Endothelial cell of umbilical vein (primary cell): ENCODE results near the gene EMD. TPM values are rescaled to one million over a fixed set of nuclear protein-coding genes. Genes with fewer than 3 reads are reported as not detected.
A peak's percentile ranks its signal among the peaks of the same experiment; 100 is the strongest.

ENCODE experiments used
- BruUV-seq: library from RNA; stranded (reverse); fragments of 400-500 nt; replicated peaks from 2 replicates; lab custom pipeline; 2021; lab: Mats Ljungman, UMichigan
- CTCF ChIA-PET: fragments of 300-600, 350-600 bp; sonication (Branson Sonifier 250); formaldehyde crosslinking; loops from one replicate; lab custom pipeline; 2021; ENCODE audit warnings: antibody characterized with exemption, inconsistent platforms; lab: Charles Lee
- POLR2A ChIA-PET: fragments of 300-600, 350-600 bp; sonication (Branson Sonifier 250); formaldehyde crosslinking; loops from one replicate; lab custom pipeline; 2021; ENCODE audit warnings: antibody characterized with exemption, inconsistent platforms; lab: Charles Lee
- DNase-seq: peaks from one replicate; pipeline ENCODE4 v3.0.0-alpha.2; 2011; ENCODE audit warnings: low read depth, low spot score
- FAIRE-seq: peaks from 2 replicates; lab custom pipeline; 2011; peaks lifted over from hg19 to GRCh38; lab: Jason Lieb, UNC
- H2AFZ ChIP-seq: 2 replicates; pipeline ENCODE4 v1.6.0; 2012; ENCODE audit warnings: low read depth, low read length, control low read depth, inconsistent platforms
- H3K27ac ChIP-seq: 2 replicates; pipeline ENCODE4 v1.5.1; 2011; ENCODE audit warnings: low read depth, mild to moderate bottlenecking, control low read depth, low read length, moderate library complexity; ENCODE audit not compliant: insufficient read depth
- H3K27me3 ChIP-seq, 2 experiments: 2 replicates each; pipeline versions ENCODE4 v1.6.0 to v1.6.1; 2011; ENCODE audit warnings: low read length in 2 of 2, mixed read lengths in 1 of 2; ENCODE audit not compliant: control insufficient read depth in 2 of 2, insufficient read depth in 2 of 2
- H3K36me3 ChIP-seq, 2 experiments: 2 replicates in 1 of 2; 3 replicates in 1 of 2; pipeline ENCODE4 v1.5.1; 2011; ENCODE audit warnings: low read length in 2 of 2, mild to moderate bottlenecking in 1 of 2, moderate library complexity in 1 of 2; ENCODE audit not compliant: control insufficient read depth in 2 of 2, insufficient read depth in 2 of 2; ENCODE audit errors: extremely low read depth in 1 of 2
- H3K4me1 ChIP-seq: 3 replicates; pipeline ENCODE4 v1.5.1; 2011; ENCODE audit warnings: mild to moderate bottlenecking, low read length; ENCODE audit not compliant: control insufficient read depth, insufficient read depth; ENCODE audit errors: extremely low read depth
- H3K4me2 ChIP-seq: 2 replicates; pipeline ENCODE4 v1.6.1; 2011; ENCODE audit warnings: low read length, control low read depth, mixed read lengths; ENCODE audit not compliant: insufficient read depth
- H3K4me3 ChIP-seq, 3 experiments: fragments of 200-600 bp in 1 of 3; sonication (generic), shearing (Covaris generic) in 1 of 3; replicated peaks in 1 of 3; 2 replicates each; pipeline ENCODE4 v1.5.1; 2011 to 2016; ENCODE audit warnings: control low read depth in 3 of 3, low read length in 3 of 3, mild to moderate bottlenecking in 2 of 3, inconsistent platforms in 1 of 3, low read depth in 1 of 3, moderate library complexity in 1 of 3; ENCODE audit not compliant: insufficient read depth in 1 of 3
- H3K79me2 ChIP-seq: 2 replicates; pipeline ENCODE4 v1.6.0; 2012; ENCODE audit warnings: low read length, inconsistent platforms; ENCODE audit not compliant: control insufficient read depth, insufficient read depth
- H3K9ac ChIP-seq: replicated peaks from 2 replicates; pipeline ENCODE3; 2011; ENCODE audit warnings: low read length, control low read depth; ENCODE audit not compliant: insufficient read depth; ENCODE audit errors: extremely low read depth
- H3K9me1 ChIP-seq: replicated peaks from 3 replicates; pipeline ENCODE4 v1.6.0; 2011; ENCODE audit warnings: mild to moderate bottlenecking, low read length; ENCODE audit not compliant: control insufficient read depth, insufficient read depth; ENCODE audit errors: extremely low read depth
- H3K9me3 ChIP-seq: replicated peaks from 2 replicates; pipeline ENCODE4 v1.5.1; 2012; ENCODE audit warnings: low read length, inconsistent platforms; ENCODE audit not compliant: control insufficient read depth, insufficient read depth
- H4K20me1 ChIP-seq: replicated peaks from 2 replicates; pipeline ENCODE3; 2011; ENCODE audit warnings: mild to moderate bottlenecking, low read length; ENCODE audit not compliant: control insufficient read depth, insufficient read depth; ENCODE audit errors: extremely low read depth
- EZH2 ChIP-seq: IDR thresholded peaks from 2 replicates; pipeline ENCODE4 v1.6.1; 2012; ENCODE audit warnings: borderline replicate concordance, low read depth, mild to moderate bottlenecking, moderate library complexity, low read length, inconsistent platforms; ENCODE audit not compliant: severe bottlenecking
- FOS ChIP-seq: IDR thresholded peaks from 2 replicates; pipeline ENCODE4 v1.6.1; 2011; ENCODE audit warnings: mild to moderate bottlenecking, low read length, moderate library complexity, borderline replicate concordance; ENCODE audit not compliant: insufficient read depth
- GATA2 ChIP-seq: IDR thresholded peaks from 2 replicates; pipeline ENCODE4 v1.7.0; 2011; ENCODE audit warnings: low read depth, mild to moderate bottlenecking, moderate library complexity, mixed read lengths, low read length; ENCODE audit not compliant: insufficient read length, insufficient read depth
- JUN ChIP-seq: IDR thresholded peaks from 2 replicates; pipeline ENCODE4 v1.6.1; 2011; ENCODE audit warnings: borderline replicate concordance, low read depth; ENCODE audit not compliant: insufficient read length, insufficient read depth
- MYC ChIP-seq: IDR thresholded peaks from one replicate; pipeline ENCODE4 v1.6.1; 2011; ENCODE audit warnings: mild to moderate bottlenecking, low read depth, low read length
- POLR2A ChIP-seq: IDR thresholded peaks from 2 replicates; pipeline ENCODE4 v1.6.1; 2012; ENCODE audit warnings: low read depth, mild to moderate bottlenecking, control low read depth, low read length
- POLR2AphosphoS5 ChIP-seq: IDR thresholded peaks from 2 replicates; pipeline ENCODE4 v1.6.1; 2012; ENCODE audit warnings: low read depth, mild to moderate bottlenecking, control low read depth, low read length, moderate library complexity; ENCODE audit not compliant: insufficient read depth
- dilution Hi-C: fragments of 300-500 bp; cut with MboI; formaldehyde crosslinking; loops from one replicate; pipeline ENCODE4 v1.15.0; 2019; ENCODE audit warnings: low sequenced_read_pairs; ENCODE audit not compliant: extremely low pct_ligation_motif_present
- intact Hi-C: fragments of 100-400 bp; cut with micrococcal nuclease; formaldehyde crosslinking; loops from one replicate; pipeline ENCODE4 v1.10.0; 2022
- polyA plus RNA-seq, 4 experiments: library from polyadenylated mRNA; depleted of rRNA in 3 of 4; stranded (reverse) in 3 of 4; unstranded in 1 of 4; fragments of >200 nt; gene quantifications; 2 replicates each; pipeline versions ENCODE4 v1.2.1 to v1.2.3, GENCODE V29; 2011 to 2012; ENCODE audit warnings: missing spikeins in 1 of 4
- total RNA-seq: library from RNA; stranded (reverse); gene quantifications from 2 replicates; pipeline ENCODE4 v1.2.3, GENCODE V29; 2021
- TF ChIP-seq, protein P1 (sequence below): IDR thresholded peaks from 2 replicates; pipeline ENCODE4 v1.6.1; 2011; ENCODE audit not compliant: insufficient read depth, insufficient read length
- TF ChIP-seq, protein P2 (sequence below), 2 donors: IDR thresholded peaks; 1 replicate in 1 of 2; 2 replicates in 1 of 2; pipeline ENCODE4 v1.5.1; 2011; ENCODE audit warnings: low read length in 2 of 2, mild to moderate bottlenecking in 2 of 2, moderate library complexity in 2 of 2, control low read depth in 1 of 2, inconsistent platforms in 1 of 2, low read depth in 1 of 2; ENCODE audit not compliant: insufficient read depth in 1 of 2; ENCODE audit errors: extremely low read depth in 1 of 2

The EMD gene
- total and polyA plus RNA-seq, 2 donors (not counting 3 experiments of a cell fraction or from before 2014, with no cell fraction given) = 50.6 to 76.8 TPM

DNA sequence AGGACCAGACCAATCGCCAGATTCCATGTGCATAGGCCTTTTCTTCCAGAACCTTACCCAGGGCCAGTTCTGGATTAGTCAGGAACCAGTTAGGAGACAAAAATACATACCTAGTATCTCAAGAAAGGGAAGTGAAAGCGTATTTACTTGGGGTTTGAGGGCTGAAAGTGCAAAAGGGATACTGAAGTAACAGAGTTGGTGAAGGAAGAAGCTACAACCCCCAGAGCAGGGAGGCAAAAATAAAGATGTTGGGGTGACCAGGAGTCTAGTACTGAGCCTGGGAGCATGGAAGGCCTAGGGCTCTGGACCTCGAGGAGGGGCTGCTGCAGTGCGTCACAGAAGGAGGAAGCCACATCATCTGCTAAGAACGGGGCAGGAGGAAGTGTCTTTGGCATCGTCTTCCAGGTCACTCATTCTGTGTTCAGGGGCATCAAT, 45.2 kb upstream of the EMD start:
- TF ChIP-seq POLR2AphosphoS5 = peak; percentile 30
- TF ChIP-seq MYC = peak; percentile 15
- TF ChIP-seq FOS = peak; percentile 51
- no peak for TF ChIP-seq GATA2
- TF ChIP-seq JUN = peak; percentile 17
- intact Hi-C loops (no loop called here), dilution Hi-C loops (no loop called here)
- Histone ChIP-seq H3K4me3 (no peak overlapping the region), H3K4me2 (peak overlapping the region; percentile 49), H2AFZ (no peak overlapping the region), H3K9me1 (no peaks in the 10 kb centered on the region), H3K9me3 (no peaks in the 10 kb centered on the region), H3K36me3 (no peaks in the 10 kb centered on the region), H3K4me1 (peaks cover 17% of the 10 kb centered on the region), H4K20me1 (no peaks in the 10 kb centered on the region), H3K27ac (peak overlapping the region; percentile 61), H3K9ac (no peak overlapping the region), H3K79me2 (no peaks in the 10 kb centered on the region), H3K27me3 (no peaks in the 10 kb centered on the region)
- DNase-seq = peak; percentile 48
- ChIA-PET CTCF (interaction anchor here (1.1 to 1.4 kb wide), 3 partner anchors 15 to 19 kb away, joined by 3 read pairs; no protein-coding TSS in a partner anchor), POLR2A (no interaction called here)
- FAIRE-seq = peak; percentile 97
- BruUV-seq = no TSS peak

DNA sequence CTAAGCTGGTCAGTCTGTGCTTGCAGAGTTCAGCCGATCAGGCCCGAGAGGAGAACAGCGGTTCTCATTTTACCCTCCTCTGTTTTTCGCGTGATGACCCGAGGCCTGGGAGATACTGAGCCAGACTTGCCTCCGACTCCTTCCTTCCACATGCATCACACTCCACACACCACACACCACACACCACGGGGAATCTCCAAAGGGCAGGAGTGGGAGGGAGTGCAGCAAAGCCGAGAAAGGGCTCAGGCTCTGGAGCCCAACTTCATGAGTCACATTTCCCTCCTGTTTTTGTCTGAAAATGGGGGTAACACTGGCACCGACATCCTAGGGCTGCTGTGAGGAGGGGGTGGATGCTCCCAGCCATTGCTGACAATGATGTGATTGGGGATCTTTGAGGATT, 44.6 kb upstream of the EMD start:
- Histone ChIP-seq H3K9me1 (no peaks in the 10 kb centered on the region), H3K27me3 (no peaks in the 10 kb centered on the region), H3K4me2 (peak overlapping the region; percentile 49), H3K36me3 (no peaks in the 10 kb centered on the region), H3K9me3 (no peaks in the 10 kb centered on the region), H3K4me1 (peaks cover 17% of the 10 kb centered on the region), H4K20me1 (no peaks in the 10 kb centered on the region), H3K27ac (peak overlapping the region; percentile 61), H3K9ac (peak overlapping the region; percentile 19), H3K4me3 (no peak overlapping the region), H2AFZ (peak overlapping the region; percentile 8), H3K79me2 (no peaks in the 10 kb centered on the region)
- intact Hi-C loops = no loop called here
- dilution Hi-C loops = no loop called here
- BruUV-seq = TSS peak; percentile 98
- FAIRE-seq = no peak
- CTCF ChIA-PET = interaction anchor here (1.1 to 1.4 kb wide), 3 partner anchors 16 to 20 kb away, joined by 3 read pairs; no protein-coding TSS in a partner anchor
- no peak for DNase-seq
- POLR2A ChIA-PET = no interaction called here
- TF ChIP-seq JUN = no peak
- no peak for TF ChIP-seq FOS
- TF ChIP-seq POLR2A = no peak
- TF ChIP-seq MYC = no peak
- TF ChIP-seq GATA2 = no peak
- TF ChIP-seq POLR2AphosphoS5 = no peak
- TF ChIP-seq EZH2 = no peak
- TF ChIP-seq, protein P1, sequence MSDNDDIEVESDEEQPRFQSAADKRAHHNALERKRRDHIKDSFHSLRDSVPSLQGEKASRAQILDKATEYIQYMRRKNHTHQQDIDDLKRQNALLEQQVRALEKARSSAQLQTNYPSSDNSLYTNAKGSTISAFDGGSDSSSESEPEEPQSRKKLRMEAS = no peak
- TF ChIP-seq, protein P2, sequence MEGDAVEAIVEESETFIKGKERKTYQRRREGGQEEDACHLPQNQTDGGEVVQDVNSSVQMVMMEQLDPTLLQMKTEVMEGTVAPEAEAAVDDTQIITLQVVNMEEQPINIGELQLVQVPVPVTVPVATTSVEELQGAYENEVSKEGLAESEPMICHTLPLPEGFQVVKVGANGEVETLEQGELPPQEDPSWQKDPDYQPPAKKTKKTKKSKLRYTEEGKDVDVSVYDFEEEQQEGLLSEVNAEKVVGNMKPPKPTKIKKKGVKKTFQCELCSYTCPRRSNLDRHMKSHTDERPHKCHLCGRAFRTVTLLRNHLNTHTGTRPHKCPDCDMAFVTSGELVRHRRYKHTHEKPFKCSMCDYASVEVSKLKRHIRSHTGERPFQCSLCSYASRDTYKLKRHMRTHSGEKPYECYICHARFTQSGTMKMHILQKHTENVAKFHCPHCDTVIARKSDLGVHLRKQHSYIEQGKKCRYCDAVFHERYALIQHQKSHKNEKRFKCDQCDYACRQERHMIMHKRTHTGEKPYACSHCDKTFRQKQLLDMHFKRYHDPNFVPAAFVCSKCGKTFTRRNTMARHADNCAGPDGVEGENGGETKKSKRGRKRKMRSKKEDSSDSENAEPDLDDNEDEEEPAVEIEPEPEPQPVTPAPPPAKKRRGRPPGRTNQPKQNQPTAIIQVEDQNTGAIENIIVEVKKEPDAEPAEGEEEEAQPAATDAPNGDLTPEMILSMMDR (IDR thresholded peaks at IDR 0.05; ENCODE audit: extremely low read depth in 1 of 2, insufficient read depth in 1 of 2, low read depth in 1 of 2, low read length in 2 of 2) = no peak
